NCI-H1105 treated with DMSO at 0.1 percent for 48 hours (cell line): Measurements from ENCODE around the gene SEL1L3.

Experiments used
- DNase-seq: peaks from one replicate; lab custom pipeline; 2025; lab: John Stamatoyannopoulos, UW

The SEL1L3 gene

GRCh38 chr4:25817059-25817681 lies 45.6 kb downstream of the SEL1L3 start:
- no peak for DNase-seq

GRCh38 chr4:25816591-25817058 lies 46.2 kb downstream of the SEL1L3 start:
- no peak for DNase-seq

DNA sequence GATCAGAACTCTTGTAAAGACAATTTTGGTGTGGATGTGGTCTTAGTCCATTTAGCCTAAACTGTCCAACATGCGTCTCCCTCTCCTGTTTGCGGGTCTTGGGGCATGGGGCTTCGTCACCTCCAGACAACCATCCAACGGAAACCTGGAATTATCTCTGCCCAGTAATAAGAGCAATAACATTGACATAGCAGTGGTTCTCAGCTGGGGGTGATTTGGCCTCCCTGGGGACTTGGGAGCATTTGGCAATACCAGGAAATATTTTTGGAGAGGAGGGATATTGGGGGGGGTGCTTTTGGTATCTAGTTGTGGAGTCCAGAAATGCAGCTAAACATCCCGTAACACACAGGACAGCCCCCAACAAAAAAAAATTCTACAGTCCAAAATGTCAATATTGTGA lies 47.2 kb downstream of the SEL1L3 start:
- DNase-seq, result no peak

DNA sequence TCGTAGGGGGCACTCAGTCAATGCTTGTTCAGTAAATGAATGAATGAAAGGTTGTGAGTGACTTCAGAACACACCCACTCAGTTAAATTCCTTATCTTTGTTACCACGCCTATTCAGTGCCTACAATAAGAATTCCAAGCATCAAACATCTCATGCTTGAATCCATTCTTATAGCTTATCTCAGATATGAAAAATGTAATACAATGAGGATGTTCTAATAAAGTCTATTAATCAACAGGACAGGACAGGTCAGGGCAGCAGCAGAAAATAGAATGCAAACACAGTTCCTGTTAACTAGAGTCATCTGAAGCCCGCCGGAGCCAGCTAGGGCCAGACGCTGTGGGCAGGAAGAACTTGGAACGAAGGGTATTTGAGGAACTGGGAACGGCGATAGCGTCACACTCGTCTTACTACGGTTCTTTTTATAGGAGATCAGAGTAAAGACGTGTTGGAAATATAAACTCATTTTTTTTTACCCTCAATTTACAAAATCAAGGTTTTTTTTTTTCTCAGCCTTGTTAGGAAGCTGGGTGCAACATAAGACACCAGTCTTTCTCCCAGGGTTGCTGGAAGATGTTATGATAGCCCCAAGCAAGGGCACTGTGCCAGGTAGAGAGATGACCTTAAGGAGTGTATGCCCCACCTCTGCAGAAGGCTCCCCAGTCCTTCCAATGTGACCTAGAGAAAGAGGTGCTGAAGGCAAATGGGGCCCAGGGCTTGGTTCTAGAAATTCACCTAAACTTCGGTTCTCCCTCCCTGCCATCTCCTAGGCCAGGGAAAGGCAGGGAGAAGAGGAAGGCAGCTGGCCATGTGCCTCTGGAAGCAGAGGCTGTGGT lies 48.3 kb downstream of the SEL1L3 start:
- no peak for DNase-seq

DNA sequence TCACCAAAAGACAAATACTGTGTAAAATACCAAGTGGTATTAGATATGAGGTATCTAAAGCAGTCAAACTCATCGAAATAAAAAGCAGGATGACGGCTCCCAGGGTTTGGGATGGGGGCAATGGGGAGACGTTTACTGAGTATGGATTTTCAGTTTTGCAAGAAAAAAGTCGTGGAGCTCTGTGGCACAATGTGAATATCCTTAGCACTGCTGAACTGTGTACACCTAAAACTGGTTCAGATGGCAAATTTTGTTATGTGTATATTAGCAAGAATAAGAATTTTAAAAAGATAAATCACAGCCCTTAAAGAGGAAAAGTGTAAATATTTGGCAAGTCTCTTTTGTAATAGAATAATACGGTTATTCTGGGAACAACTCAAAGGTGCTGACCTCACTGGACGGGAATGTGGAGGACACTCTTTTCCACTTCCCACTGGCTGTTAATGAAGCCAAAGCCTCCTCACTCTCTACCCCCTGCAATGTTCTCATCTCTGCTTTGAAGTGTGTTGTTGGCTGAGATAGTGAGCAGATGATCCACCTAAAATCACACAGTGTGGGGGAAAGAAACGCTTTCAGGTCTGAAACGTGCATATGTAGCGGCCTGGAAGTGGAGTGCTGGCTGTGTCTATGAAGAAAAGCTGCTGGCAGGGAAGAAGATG lies 49.2 kb downstream of the SEL1L3 start:
- DNase-seq, result no peak

GRCh38 chr4:25811841-25812240 lies 50.9 kb downstream of the SEL1L3 start:
- no peak for DNase-seq

DNA sequence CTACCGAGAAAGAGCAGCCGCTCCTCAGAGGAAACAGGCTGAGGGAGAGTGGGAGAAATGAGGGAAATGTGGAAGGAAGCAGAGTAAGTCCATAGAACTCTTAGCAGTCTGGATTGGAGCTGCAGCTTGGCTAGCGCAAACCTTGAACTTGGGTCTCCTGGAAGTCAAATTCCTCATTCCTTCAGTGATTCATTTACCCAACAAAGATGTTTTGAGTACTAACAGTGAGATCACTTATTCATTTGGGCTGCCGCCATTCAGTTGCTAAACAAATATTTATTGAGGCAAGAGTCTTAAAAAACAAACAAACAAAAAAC lies 51.5 kb downstream of the SEL1L3 start:
- no peak for DNase-seq

- no peak for DNase-seq
Measured at GRCh38 chr4:25810461-25811373, 52.1 kb downstream of the SEL1L3 start.

DNA sequence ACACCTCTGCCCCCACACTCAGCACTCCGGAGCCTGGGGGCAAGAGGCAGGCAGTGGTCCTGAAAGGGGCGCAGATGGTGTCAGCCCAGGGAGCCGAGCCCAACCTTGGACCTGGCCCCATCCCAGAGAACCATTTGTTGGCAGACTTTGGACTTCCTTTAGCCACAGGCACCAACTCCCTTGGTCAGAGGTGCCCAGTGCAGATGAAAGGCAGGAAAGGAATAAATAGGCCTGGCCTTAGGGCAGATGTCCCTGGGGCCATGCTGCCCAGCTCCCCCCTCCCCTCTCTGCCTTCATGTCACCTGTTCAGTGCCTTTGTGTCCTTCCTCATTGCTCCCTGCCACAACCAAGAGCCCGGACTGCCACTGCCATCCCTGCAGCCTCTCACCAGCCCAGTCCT lies 52.8 kb downstream of the SEL1L3 start:
- no peak for DNase-seq

- no peak for DNase-seq
Measured at GRCh38 chr4:25807102-25807728, 55.6 kb downstream of the SEL1L3 start.

GRCh38 chr4:25805255-25805860 lies 57.4 kb downstream of the SEL1L3 start:
- DNase-seq, result no peak

GRCh38 chr4:25803720-25804225 lies 59.0 kb downstream of the SEL1L3 start:
- DNase-seq, result no peak

DNA sequence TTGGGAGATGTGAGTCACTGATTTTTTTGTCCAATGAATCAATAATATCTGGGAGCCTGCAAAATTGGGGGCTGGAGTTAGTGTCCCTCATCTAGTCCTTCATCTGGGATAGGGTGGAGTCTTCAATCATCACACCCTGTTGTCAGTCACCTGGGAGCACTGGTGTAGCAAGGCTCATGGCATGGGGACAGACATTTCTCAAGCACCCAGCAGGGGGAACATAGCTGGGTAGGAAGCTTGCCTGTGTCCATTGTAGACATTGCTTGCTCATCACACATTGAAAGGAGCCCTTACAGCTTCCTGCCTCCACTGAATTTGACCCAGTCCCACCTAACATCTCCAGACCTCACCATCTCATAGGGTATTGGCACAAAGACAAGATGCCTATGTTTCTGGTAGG lies 61.2 kb downstream of the SEL1L3 start:
- no peak for DNase-seq

DNA sequence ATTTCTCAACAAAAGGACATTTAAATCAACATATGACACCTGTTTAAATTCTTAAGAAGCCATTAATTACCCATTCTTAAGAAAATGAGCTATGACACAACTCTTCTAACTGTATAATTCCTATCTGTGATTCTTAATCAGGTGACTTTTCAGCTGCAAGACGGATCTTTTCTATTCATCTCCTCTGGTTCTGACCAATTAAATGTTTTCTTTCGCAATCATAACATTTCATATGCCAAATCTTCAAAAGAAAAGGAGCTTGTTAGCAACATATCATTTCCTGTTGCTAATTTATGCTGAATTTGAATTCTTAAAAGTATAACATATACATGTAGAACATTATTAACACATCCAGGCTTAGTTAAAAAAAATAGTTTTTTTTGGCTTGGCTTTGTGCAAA lies 62.5 kb downstream of the SEL1L3 start:
- DNase-seq, result no peak

DNA sequence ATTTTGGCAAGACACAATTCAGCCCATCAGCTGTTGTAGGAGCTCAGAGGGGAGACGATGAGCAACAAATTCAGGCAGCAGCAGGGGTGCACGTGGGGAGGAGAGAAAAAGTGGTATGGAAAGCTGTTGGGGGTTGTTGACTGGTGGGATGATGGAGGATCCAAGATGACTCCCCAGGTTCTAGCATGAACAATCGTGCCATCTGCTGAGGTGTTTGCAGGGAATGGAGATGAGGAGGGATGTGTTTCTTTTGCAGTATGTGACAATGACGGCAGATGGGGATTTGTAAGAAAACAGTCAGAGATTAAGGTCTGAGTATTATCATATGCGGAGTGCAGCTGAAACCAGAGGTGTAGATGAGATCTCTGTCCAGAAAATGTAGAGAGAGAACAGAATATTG lies 63.3 kb downstream of the SEL1L3 start:
- no peak for DNase-seq

DNA sequence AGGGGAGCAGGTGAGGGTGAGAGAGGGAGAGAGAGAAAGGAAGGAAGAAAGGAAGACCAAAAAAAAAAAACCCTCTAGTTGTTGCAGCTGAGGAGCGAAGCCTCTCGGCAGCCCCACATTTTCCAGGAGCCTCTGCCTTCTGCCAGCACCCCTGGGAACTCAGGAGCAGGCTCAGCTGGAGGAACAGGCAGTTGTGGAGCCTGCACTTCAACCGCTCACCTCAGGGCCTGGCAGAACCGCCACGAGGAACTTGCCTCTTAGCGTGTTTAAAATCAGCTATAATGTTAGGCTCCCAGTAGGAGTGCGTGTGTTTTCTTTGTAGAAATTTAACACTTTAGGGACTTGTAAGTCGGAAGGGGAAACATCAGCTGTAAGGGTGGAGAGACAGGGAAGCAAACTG lies 65.7 kb downstream of the SEL1L3 start:
- no peak for DNase-seq

DNA sequence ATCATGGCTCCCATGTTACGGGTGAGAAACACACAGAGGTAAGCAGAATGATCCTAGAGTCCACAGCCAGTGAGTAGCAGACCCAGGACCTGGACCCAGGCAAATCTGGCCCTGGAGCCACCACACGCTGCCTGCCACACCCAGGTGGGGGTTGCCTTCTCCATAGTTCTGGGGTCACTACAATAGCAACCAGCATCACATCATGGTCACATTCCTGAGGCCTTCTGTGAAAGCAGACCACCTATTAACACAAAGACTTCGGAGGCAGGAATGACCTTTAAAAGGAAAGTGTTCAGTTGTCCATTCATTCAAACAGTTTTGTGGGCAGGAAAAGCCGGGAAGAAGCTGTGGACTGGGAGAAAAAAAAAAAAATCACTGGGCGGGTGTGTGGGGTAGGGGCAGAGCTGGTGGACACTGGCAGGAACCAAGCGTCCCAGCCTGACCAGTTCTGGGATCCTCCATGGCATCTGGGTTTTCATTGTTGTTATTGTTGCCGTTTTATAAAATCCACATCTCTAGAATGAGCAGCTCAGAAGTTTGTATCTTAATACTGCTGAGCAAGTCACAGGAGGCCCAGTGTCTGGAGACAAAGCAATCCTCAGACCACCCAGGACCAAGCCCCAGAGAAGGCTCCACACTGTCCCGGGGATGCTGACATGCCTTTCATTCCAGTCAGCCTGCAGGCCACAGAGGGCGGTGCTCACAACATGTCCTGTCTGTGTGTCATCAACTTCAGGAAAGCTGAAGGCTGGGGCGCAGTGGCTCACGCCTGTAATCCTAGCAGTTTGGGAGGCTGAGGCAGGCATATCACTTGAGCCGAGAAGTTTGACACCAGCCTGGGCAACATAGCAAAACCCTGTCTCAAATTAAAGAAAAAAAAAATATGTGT lies 67.0 kb downstream of the SEL1L3 start:
- DNase-seq, result no peak

- no peak for DNase-seq
Measured at GRCh38 chr4:25795091-25795490, 67.7 kb downstream of the SEL1L3 start.

GRCh38 chr4:25792876-25793275 lies 69.9 kb downstream of the SEL1L3 start:
- no peak for DNase-seq

DNA sequence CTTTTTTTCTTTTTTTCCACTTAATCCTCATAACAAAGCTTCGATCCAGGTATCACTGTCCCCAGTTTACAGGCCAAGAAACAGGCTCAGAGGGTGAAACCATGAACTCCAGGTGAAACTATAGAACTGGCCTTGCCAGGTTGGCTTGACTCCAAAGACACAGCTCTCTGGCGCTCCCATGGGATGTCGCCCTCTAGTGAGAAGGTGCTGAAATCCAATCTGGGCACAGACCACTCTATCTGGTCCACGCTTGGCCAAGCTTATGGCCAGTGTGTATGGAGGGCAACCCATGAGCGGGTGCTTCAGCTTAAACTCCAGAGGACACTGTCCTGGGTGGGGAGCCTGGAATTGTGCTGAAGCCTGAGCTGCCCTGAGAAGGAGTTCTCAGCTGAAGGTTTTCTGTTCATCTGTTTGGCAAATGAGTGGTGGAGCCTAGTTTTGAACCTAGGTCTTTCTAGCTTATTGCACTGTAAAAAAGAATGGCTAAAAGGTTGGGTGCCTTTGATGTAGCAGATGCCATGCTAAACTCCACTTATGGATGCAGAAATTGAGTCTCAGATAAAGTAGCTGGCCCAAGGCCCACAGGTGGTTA lies 70.5 kb downstream of the SEL1L3 start:
- no peak for DNase-seq
